Urinary bladder (tissue), 4 donors: ENCODE results near the gene CES5A. TPM values are rescaled to one million over a fixed set of nuclear protein-coding genes. Genes with fewer than 3 reads are reported as not detected.
"Not testable (repeated sequence)": the region's sequence is repeated elsewhere in the genome, so short reads cannot be mapped to it uniquely, and the experiment has no call there.

Experiments
- DNase-seq: peaks from one replicate; pipeline ENCODE4 v3.0.0-alpha.2; 2015; ENCODE audit errors: extremely low spot score
- H3K27ac ChIP-seq: one replicate; pipeline ENCODE4 v1.5.1; 2013; ENCODE audit warnings: low read depth, mild to moderate bottlenecking, moderate library complexity
- H3K36me3 ChIP-seq: one replicate; pipeline ENCODE4 v1.6.1; 2013; ENCODE audit warnings: mild to moderate bottlenecking, moderate library complexity; ENCODE audit not compliant: insufficient read depth
- H3K4me1 ChIP-seq: one replicate; pipeline ENCODE4 v1.6.1; 2013; ENCODE audit warnings: mild to moderate bottlenecking, moderate library complexity; ENCODE audit not compliant: insufficient read depth
- H3K4me3 ChIP-seq: one replicate; pipeline ENCODE4 v1.5.1; 2013; ENCODE audit warnings: low read depth, low read length
- WGBS: extraction: QIAGEN DNeasy Blood & Tissue Kit; methylation state at CpG from one replicate; pipeline ENCODE4 v1.1.7; 2013; 5-methylcytosine and 5-hydroxymethylcytosine counted together
- polyA plus RNA-seq: library from polyadenylated mRNA; stranded (reverse); fragments of 200-250 nt; gene quantifications from one replicate; pipeline ENCODE4 v1.2.3, GENCODE V29; 2013
- total RNA-seq: library from RNA; depleted of rRNA; stranded (reverse); fragments of >200 nt; gene quantifications from one replicate; pipeline ENCODE4 v1.2.3, GENCODE V29; 2014
- donor health status: healthy with polysubstance abuse.
- donor health status: healthy.

The CES5A gene
- total and polyA plus RNA-seq, 2 donors: not detected

DNA sequence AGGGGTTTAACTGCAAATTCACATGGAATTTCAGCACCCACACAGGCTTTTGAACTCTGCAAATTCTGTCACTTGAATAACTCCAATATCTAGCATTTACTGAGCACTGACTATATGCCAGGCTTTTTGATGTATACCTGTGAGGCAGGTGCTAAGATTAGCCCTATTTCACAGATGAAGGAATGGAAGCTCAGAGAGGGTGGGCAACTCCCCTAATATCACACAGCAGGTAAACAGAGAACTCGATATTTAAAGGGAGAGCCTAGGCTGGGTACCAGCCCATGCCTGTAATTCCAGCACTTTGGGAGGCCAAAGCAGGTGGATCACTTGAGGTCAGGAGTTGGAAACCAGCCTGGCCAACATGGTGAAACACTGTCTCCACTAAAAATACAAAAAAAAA is 17.5 kb downstream of the CES5A start:
- DNase-seq, H3K27ac ChIP-seq, H3K36me3 ChIP-seq, H3K4me3 ChIP-seq, H3K4me1 ChIP-seq: not testable (repeated sequence)
- 85% methylated on average over 1 of the region's 1 CpG for WGBS

DNA sequence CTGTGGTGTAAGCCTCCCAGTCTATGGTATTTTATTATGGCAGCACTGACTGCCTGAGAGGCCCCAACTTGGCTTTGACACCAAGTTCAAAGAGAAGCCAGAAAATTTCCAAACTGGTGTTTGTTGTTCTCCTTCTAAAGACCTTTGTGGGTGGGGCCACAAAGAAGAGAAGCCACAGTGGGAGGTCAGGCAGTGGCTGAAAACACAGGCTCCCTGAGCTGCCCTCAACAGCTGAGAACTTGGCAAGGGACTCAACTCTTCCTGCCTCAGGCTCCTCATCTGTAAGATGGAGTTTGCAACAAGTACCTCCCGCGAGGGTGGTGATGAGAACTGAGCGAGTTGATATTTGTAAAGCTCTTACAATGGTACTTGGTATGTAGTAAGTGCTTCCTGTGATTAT is 18.2 kb downstream of the CES5A start:
- Histone ChIP-seq H3K4me3 (no peak overlapping the region), H3K36me3 (no peaks in the 10 kb centered on the region), H3K27ac (no peak overlapping the region), H3K4me1 (no peaks in the 10 kb centered on the region)
- 75% methylated on average over 3 of the region's 3 CpGs for WGBS
- no peak for DNase-seq

DNA sequence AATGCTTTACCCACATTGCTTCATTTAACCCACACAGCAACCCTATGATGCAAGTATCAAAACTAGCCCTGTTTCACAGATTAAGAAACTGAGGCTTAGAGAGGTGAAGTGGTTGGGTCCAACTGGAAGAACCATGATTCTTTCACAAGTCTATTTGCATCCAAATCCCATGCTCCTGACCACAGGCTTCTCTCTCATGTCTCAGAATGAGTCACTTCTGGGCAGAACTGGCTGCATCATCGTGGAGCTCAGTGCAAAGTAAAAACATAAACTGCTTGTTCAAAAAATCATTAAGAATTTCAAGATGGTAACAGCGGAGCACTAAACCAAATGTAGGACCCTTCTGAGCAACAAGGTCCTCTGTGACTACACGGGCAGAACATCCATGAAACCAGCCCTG is 22.1 kb downstream of the CES5A start:
- H3K4me1 ChIP-seq: no peaks in the 10 kb centered on the region
- no peak overlapping the region for H3K27ac ChIP-seq
- 74% methylated on average over 3 of the region's 3 CpGs for whole genome bisulfite sequencing
- no peak for DNase-seq
- H3K4me3 ChIP-seq: no peak overlapping the region
- H3K36me3 ChIP-seq: no peaks in the 10 kb centered on the region

DNA sequence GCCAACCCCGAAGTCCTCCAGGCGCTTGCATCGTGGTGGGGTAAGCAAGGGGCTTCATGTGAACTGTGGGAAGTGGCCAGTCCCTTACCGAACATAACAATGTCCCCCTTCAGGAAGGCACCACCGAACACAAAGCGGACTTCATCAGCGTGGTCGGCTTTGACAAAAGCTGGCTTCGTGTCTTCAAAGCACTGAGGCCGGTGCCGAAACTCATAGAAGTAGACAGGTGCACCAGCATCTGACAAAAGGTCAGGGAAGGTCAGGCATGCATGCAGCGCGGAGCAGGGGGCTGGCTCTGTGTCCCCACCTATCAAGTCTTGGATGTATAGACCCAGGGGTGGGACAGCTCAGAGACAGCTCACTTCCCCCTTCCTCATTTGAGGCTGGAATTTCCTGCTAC is 25.6 kb downstream of the CES5A start:
- no peak overlapping the region for H3K4me3 ChIP-seq
- WGBS: 76% methylated on average over 13 of the region's 13 CpGs

DNA sequence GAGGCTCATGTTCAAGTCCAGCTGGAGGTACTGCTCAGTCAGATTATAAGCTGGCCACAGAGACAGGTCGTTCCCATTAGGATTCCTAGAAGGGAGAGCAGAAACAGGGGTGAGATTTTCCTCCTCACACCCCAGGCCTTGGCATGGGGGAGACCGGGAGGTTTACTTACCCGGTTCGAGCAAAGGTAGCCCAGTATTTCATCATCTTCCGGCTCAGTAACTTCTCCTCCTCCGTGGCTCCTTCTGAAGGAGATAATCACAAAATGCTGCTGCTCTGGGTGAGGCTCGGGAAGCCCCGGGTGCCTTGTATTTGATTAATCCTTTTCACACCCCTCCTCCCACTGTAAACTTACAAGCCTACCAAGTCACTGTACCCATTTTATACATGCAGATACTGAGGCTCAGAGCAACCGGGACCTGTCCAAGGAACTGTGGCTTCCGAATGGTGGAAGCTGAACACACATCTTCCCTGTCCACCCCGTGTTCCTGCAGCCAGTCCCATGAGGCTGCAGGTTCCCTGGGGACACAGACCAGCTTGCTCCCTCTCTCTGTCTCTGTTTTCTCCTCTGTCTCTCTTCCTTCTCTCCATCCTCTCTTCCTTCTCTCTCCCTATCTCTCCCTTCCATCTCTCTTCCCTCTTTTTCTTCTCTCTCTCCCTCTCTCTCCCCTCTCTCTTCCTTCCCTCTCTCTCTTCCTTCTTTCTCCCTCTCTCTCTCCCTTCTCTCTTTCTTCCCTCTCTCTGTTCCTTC is 28.4 kb downstream of the CES5A start:
- H3K27ac ChIP-seq: no peak overlapping the region
- no peak for DNase-seq
- WGBS: 57% methylated on average over 11 of the region's 11 CpGs
- no peaks in the 10 kb centered on the region for H3K4me1 ChIP-seq
- no peaks in the 10 kb centered on the region for H3K36me3 ChIP-seq
- H3K4me3 ChIP-seq: no peak overlapping the region

More for the DNA sequence above, 25.6 kb downstream of the CES5A start:
- H3K27ac ChIP-seq: no peak overlapping the region
- H3K36me3 ChIP-seq: no peaks in the 10 kb centered on the region
- DNase-seq: no peak
- no peaks in the 10 kb centered on the region for H3K4me1 ChIP-seq

DNA sequence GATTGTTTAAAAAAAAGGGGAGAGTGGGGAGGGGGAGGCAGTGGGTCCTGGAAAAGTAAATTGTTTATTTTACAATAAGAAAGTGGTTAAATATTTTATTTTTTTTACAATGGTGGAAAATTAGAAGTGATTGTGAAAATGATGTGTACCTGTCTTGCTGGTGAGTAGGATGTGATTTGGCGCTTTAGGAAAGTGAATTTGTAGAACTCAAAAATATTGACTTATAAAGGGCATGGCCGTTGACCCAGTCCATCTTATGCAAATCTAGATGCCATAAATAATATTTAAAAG is 32.1 kb downstream of the CES5A start:
- Histone ChIP-seq H3K4me1 (no peaks in the 10 kb centered on the region), H3K4me3 (no peak overlapping the region), H3K27ac (no peak overlapping the region), H3K36me3 (no peaks in the 10 kb centered on the region)
- no peak for DNase-seq
- 48% methylated on average over 2 of the region's 2 CpGs for WGBS

DNA sequence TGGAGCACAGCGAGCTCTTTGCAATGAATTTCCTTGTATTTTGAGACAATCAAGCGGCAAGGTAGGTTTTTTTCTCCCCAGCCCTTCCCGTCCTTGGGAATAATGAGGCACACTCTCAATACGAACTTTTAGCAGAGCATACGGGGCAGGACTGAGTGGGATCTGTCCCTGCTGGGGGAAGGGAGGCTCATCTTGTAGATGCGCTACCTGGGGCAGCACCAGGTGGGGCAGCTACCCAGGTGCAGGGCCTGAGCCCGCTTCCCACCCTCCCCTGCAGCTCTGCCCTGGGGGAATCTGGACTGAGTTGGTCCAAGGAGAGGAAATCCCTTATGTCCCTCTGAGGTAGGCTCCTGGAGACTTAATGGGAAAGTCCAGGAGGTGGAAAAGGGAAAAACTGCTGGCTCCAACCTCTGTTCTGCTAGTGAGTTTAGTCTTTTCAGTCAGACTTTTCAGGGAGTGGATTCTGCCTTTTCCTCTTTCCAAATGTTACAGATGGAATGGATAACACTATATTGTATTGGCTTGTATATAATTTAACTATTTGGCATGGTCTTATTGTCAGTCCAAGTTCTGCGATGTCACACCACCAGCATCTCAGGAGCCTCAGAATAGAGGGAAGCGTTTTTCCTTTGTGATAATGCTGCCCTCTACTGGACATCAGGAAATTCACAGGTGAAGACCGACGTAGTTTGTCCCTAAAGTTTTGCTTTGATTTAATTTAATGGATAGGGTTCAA is 32.6 kb downstream of the CES5A start:
- H3K27ac ChIP-seq: no peak overlapping the region
- H3K4me1 ChIP-seq: no peaks in the 10 kb centered on the region
- 44% methylated on average over 11 of the region's 11 CpGs for WGBS
- no peak overlapping the region for H3K4me3 ChIP-seq
- no peaks in the 10 kb centered on the region for H3K36me3 ChIP-seq
- peak; percentile 8 for DNase-seq

DNA sequence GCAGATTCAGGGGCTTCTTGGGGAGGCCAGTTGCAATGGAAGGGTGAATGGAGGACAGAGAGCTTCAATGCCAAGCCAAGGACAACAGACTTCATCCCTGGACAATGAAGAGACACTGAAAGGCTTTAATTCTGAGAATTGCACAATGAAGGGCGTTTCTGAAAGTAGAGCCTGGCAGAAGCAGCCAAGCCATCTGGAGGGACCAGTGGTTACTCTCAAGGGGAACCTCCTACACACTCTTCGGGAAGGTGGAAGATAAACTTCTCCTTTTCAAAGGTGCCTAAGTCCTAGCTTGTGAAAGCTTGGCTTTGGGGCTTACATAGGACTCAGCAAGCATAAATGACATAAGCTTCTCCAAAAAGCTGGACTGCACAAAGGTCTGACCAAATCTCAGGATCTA is 36.1 kb downstream of the CES5A start:
- no peak for DNase-seq
- WGBS: 51% methylated on average over 2 of the region's 2 CpGs
- no peaks in the 10 kb centered on the region for H3K4me1 ChIP-seq
- H3K36me3 ChIP-seq: no peaks in the 10 kb centered on the region
- no peak overlapping the region for H3K27ac ChIP-seq
- H3K4me3 ChIP-seq: no peak overlapping the region

DNA sequence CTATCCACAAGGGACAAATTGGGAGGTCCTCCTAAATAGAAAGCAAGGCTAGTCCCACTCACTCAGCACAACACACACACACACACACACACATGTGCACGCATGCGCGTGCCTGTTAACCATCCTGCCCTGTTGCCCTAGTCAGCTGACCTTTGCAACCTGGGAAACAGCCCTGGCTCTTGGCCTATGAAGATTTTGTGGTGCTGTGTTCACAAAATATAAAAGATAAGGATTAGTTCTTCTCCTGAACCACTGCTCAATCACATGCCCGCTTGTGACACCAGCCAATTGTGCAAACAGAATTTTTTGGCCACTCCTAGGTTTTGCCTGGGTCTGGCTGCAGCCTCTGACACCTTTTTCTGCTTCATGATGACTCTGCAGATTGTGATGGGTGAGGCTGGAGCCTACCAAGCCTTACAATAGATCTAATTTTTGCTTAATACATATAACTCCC is 39.0 kb downstream of the CES5A start:
- no peaks in the 10 kb centered on the region for H3K36me3 ChIP-seq
- H3K4me1 ChIP-seq: no peaks in the 10 kb centered on the region
- WGBS: 82% methylated on average over 4 of the region's 4 CpGs
- no peak overlapping the region for H3K27ac ChIP-seq
- DNase-seq: no peak
- no peak overlapping the region for H3K4me3 ChIP-seq

DNA sequence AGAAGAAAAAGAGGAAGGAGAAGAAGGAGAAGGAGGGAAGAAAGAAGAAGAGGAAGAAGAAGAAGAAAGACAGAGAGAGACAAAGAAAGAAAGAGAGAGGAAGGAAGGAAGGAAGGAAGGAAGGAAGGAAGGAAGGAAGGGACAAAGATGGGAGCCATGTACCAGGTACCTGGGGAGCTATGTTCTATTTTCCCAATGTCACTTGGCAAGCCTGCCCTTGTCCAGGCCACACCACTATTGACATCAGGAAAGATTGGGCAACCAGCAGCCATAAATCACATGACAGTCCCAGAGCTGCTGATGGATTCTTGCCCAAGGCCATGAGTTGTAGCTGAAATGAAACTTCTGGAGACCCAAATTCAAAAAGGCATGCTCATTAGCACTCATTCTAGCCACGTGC is 39.6 kb downstream of the CES5A start:
- 36% methylated on average over 1 of the region's 1 CpG for WGBS
- H3K4me3 ChIP-seq: no peak overlapping the region
- H3K27ac ChIP-seq: no peak overlapping the region
- H3K4me1 ChIP-seq: no peaks in the 10 kb centered on the region
- no peak for DNase-seq
- H3K36me3 ChIP-seq: no peaks in the 10 kb centered on the region

DNA sequence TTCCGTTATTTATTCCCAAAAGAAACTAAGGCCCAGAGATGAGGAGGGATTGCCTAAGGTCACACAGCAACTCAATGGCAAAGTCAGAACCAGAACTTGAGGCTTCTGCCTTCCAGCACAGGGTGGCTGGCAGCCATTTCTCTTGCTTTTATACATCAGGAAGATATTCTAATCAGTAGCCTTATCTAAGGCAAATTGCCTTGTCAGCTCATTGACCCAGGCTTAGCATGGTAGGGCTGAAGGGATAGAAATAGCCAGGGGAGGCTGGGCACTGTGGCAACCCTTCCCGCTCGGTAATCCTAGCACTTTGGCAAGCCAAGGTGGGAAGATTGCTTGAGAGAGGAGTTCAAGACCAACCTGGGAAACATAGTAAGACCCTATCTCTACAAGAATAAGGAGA is 40.0 kb downstream of the CES5A start:
- H3K36me3 ChIP-seq, H3K27ac ChIP-seq, H3K4me3 ChIP-seq, DNase-seq, H3K4me1 ChIP-seq: not testable (repeated sequence)
- 78% methylated on average over 3 of the region's 3 CpGs for WGBS

DNA sequence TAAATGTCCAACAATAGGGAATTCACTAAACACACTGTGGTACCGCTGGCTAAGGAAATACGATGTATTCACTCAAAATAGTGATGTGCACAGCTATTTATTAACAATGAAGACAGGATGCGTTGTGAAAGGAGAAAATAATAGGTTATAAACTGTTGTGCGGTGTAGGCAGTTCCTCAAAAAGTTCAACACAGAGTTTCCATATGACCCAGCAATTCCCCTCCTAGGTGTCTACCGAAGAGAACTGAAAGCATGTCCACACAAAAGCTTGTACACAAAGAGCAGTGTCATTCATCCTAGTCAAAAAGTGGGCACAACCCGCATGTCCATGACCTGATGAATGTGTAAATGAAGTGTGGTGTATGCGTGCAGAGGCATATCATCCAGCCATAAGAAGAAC is 41.1 kb downstream of the CES5A start:
- Histone ChIP-seq H3K4me3 (no peak overlapping the region), H3K27ac (no peak overlapping the region), H3K36me3 (no peaks in the 10 kb centered on the region), H3K4me1 (no peaks in the 10 kb centered on the region)
- 73% methylated on average over 7 of the region's 7 CpGs for WGBS
- DNase-seq: no peak

DNA sequence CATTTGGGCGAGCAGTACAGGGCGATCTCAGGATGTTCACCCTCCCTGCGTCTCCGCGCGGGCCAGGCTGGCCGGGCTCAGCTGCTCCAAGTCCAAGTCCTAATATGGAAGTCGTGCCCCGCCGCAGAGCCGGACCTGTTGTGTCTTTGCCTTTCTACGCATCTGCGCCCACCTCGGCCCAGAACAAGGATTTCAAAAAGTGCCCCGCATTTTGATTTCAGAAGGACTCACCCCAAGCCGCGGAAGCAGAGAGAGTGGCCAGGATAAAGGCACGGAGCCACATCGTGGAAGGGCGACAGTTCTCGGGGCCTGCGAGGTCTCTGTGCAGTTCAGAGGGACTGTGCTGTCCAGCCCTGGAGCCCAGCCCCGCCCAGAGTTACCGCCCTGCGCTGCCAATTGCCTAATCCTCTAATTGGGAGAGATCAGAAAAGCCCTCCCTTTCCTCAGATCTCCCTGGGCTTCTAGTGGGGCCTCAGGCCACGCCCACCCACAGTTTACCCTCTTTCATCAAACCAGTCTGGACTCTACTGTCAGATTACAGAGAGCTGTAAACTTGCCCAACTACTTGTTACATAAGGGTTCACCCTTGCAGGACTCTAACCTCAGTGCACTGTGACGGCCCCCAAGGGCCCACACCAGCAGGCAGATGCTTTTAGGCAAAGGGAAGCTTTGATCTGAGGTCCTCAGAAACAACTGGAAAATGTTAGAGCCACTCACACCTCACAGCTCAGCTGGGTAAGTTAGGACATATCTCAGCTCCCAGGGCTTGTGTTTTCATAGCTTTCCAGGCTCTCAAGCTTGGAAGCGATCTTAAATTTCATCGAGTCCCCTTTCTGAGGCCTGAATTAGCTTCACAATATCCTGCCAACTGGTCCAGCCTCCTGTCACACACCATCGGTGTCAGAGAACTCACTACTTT is 42.1 kb downstream of the CES5A start, which contains the start of gene CES1:
Gene CES1, minus strand, starts transcription at position 324 of the 919 bp plus-strand sequence. Its CDS starts 41 bp downstream, at position 283.
- peak within 1 kb of the TSS; percentile 3 for H3K27ac ChIP-seq
- no peaks in the 10 kb centered on the region for H3K4me1 ChIP-seq
- no peaks in the 10 kb centered on the region for H3K36me3 ChIP-seq
- WGBS: 43% methylated on average over 30 of the region's 30 CpGs
- peak within 1 kb of the TSS; percentile 1 for H3K4me3 ChIP-seq
- DNase-seq: no peak
